GM21447 (cell line): ENCODE results near the gene ABCF3.

Experiments used
- ATAC-seq: cut with Tn5 transposase; IDR thresholded peaks from one replicate; pipeline ENCODE4 v1.9.1; 2021; ENCODE audit not compliant: unreplicated experiment

Gene ABCF3

GRCh38 chr3:184230603-184231528, 44.9 kb downstream of the ABCF3 start:
- no peak for ATAC-seq

DNA sequence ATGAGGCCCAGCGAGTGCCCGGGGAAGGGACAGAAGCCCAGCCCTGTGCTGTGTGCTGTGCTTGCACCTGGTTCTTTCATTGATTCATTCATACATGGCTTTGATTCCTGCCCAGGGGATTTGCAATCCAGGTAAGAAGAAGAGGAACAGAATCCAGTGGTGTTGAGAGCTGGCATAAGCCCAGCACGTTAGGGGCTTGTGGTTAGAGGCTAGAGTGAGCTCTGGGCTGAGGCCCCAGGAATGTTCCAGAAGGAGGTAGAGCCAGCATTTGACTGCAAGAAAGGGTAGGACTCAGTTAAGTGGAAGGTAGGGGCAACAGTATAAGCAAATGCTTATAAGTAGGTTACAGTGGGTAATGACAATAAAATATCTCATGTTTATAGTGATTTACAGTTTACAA, 45.7 kb downstream of the ABCF3 start:
- no peak for ATAC-seq

GRCh38 chr3:184233127-184233843, 47.3 kb downstream of the ABCF3 start:
- no peak for ATAC-seq

DNA sequence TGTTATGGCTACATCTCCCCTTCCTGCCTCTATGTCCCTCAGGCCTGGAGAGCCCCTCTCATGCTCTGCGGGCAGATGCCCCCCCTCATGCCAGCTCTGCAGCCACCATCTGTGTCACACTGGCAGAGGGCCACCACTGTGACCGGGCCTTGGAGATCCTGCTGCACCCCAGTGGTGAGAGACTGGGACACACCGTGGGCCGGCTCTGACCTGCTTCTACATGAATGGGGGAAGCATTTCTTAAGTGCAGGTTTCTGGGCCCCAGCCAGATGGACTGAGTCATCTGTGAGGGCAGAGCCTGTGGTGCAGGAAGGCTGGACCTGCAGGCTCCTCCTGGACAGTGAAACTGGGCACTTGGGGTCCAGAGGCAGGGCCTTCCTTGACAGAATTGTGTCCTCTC, 48.2 kb downstream of the ABCF3 start:
- ATAC-seq: no peak

DNA sequence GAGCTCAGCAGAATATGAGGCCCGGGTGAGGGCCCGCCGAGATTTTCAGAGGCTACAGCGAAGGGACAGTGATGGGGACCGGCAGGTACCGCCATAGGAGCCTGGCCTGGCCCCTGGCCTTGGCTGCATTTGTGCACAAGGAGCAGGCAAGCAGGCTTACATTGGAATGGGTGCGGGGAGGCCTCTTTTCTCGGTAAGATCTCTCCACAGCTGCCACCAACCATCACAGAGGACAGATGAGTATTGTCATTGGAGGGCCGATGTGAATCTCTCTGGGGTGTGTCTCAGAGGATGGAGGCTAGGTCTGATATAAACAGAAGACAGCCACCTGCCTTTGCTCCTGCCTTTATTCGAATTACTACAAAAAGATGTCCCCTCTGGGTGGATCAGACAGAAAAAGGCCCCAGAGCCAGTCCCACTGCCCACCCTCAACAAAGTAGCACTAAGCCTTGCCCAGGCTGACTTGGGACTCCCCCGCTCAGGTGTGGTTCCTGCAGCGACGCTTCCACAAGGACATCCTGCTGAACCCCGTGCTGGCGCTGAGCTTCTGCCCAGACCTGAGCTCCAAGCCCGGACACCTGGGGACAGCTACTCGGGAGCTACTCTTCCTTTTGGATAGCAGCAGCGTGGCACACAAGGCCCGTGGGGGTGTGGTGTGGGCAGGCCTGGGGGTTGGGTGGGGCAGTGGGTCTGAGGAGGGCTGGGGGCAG, 48.8 kb downstream of the ABCF3 start:
- ATAC-seq: no peak

DNA sequence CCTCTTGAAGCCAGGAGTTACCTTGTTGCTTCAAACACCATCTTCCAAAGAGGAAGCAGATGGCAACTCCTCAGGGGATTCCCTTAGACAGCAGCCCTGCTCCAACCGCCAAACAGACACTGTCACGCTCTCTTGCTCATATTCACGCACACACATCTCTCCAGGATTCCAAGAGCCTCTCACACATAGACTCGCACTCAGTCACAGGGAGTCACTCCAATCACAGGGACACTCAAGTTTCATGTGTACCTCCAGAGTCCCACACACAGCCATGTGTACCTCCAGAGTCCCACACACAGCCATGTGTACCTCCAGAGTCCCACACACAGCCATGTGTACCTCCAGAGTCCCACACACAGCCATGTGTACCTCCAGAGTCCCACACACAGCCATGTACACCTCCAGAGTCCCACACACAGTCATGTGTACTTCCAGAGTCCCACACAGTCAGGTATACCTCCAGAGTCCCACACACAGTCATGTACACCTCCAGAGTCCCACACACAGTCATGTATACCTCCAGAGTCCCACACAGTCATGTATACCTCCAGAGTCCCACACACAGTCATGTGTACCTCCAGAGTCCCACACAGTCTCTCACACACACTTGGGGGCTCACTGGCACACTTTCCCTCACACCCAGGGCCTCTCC, 49.5 kb downstream of the ABCF3 start:
- no peak for ATAC-seq

GRCh38 chr3:184236033-184236410, 50.0 kb downstream of the ABCF3 start:
- no peak for ATAC-seq

- ATAC-seq: no peak
Measured at GRCh38 chr3:184236636-184237035, 50.6 kb downstream of the ABCF3 start.

GRCh38 chr3:184237211-184237610, 51.2 kb downstream of the ABCF3 start:
- ATAC-seq: no peak

DNA sequence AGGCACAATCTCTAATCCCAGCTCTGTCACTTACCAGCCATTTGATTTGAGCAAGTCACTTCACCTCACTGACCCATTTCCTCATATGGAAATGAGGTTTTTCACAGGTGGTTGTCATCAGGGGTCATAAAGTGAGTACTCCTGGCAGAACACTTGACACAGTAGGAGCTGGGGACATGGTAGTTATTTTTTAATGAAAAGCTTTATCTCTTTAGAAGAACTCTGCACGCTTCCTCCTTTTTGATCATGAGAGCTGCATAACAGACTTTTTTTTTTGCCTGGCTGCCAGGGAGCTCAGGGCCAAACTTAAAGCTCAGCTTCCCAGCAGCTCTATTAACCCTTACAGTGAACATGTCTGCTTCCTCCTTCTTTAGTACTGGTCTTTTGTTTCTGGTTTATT, 51.8 kb downstream of the ABCF3 start:
- no peak for ATAC-seq

- no peak for ATAC-seq
Measured at GRCh38 chr3:184238246-184238818, 52.3 kb downstream of the ABCF3 start.

GRCh38 chr3:184239221-184239620, 53.2 kb downstream of the ABCF3 start:
- ATAC-seq: no peak

- ATAC-seq: no peak
Measured at GRCh38 chr3:184239708-184240107, 53.7 kb downstream of the ABCF3 start.

DNA sequence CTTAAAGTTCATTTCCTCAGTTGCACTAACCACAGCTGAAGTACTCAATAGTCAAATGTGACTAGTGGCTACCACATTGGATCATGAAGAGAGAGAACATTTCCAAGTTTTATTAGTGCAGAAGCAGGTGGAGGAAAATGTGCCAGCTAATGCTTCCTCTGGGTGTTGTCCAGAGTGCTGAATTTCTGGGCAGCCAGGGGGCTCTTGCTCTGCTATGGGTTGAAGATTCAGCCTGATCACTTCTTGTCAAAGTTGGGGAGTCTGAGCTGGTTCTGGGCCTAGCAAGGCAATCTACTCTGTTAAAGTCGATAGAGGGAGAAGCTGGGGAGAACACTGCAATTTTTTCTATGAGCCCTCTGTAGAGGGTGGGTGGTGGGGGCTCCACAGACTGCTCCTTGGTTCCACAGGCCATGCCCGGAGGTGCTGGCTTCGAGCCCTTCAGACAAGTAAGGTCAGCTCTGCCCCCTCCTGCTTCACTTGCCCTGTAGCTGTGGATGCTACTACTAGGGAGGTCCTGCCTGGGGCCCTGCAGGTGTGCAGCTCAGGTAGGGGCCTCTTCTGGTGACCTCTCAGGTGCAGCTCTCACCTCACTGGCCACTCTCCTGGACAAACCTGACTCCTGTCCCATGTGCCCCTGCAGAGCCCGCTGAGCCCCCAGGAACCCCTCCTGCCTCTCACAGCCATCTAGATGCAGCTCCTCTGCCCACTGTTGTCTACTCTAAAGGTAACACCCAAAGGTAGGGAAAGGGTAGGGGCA, 54.6 kb downstream of the ABCF3 start:
- no peak for ATAC-seq

GRCh38 chr3:184241141-184241446, 55.1 kb downstream of the ABCF3 start:
- no peak for ATAC-seq

DNA sequence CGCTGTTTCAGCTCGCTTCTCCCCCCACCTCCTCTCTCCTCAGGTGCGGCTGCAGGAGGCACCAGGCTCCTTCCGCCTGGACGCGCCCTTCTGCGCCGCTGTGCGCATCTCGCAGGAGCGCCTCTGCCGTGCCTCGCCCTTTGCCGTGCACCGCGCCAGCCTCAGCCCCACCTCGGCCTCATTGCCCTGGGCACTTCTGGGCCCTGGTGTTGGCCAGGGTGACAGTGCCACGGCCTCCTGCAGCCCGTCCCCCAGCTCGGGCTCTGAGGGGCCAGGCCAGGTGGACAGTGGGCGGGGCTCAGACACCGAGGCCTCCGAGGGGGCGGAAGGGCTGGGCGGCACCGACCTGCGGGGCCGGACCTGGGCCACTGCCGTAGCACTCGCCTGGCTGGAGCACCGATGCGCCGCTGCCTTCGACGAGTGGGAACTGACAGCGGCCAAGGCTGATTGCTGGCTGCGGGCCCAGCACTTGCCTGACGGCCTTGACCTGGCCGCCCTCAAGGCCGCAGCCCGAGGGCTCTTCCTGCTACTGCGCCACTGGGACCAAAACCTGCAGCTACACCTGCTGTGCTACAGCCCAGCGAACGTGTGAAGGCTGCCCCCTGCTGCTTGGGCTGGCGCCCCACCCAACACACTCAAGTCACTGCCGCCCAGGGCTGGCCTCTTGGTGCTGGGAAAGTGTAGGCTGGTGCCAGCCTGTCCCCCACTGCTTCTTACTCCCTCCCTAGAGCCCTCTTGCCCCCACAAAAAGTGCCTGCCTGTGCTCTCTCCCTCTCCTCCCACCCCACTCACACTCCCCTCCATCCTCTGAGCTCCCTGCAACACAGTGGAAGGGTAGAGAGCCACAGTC, 55.7 kb downstream of the ABCF3 start:
- no peak for ATAC-seq

- no peak for ATAC-seq
Measured at GRCh38 chr3:184242297-184242685, 56.3 kb downstream of the ABCF3 start.
